ENCODE data around the gene OR4D1.

- TF ChIP-seq ASH2L (IDR thresholded peaks at IDR 0.05; ENCODE audit: low read length), result no peak
- TF ChIP-seq CREB1 (IDR thresholded peaks at IDR 0.05), result no peak
- TF ChIP-seq SP4 (IDR thresholded peaks at IDR 0.05; ENCODE audit: low read length), result no peak
- peak in 2 of 3 experiments; percentile 73 to 77; a peak in 3 of 4 replicates for TF ChIP-seq CTCF (IDR thresholded peaks at IDR 0.05; ENCODE audit: control extremely low read depth in 1 of 3, insufficient read depth in 1 of 3, low read depth in 1 of 3, low read length in 3 of 3)
- TF ChIP-seq SP2 (IDR thresholded peaks at IDR 0.05; ENCODE audit: low read length), result no peak
- no peak for TF ChIP-seq POLR2AphosphoS5 (IDR thresholded peaks at IDR 0.05; ENCODE audit: low read depth, low read length)
- TF ChIP-seq KDM1A (IDR thresholded peaks at IDR 0.05; ENCODE audit: borderline replicate concordance, low read length), result no peak
- no peak for TF ChIP-seq CHD2 (IDR thresholded peaks at IDR 0.05; ENCODE audit: low read length)
- peak; percentile 60 for TF ChIP-seq MAX (IDR thresholded peaks at IDR 0.05)
- TF ChIP-seq EZH2 (IDR thresholded peaks at IDR 0.05; ENCODE audit: low read depth, low read length, severe bottlenecking), result no peak
- TF ChIP-seq SIX5 (IDR thresholded peaks at IDR 0.05; ENCODE audit: low read depth, low read length), result no peak
These were observed 24.3 kb downstream of the OR4D1 start for GRCh38 chr17:58172369-58173071.

Data from H1 (cell line).